ENCODE measurements around the gene DENND2C.

- TF ChIP-seq POLR2A (IDR thresholded peaks at IDR 0.05) (no peak), CTCF (IDR thresholded peaks at IDR 0.05) (no peak)
Observed at GRCh38 chr1:114700036-114700600, 30.3 kb upstream of the DENND2C start.

Data from testis (tissue), 2 donors.